SU-DHL-6 (cell line): Measurements from ENCODE around the gene SPDYE1.
"Not testable (repeated sequence)": the region's sequence is repeated elsewhere in the genome, so short reads cannot be mapped to it uniquely, and the experiment has no call there.

Experiments
- H2AFZ ChIP-seq: fragments of 200-600 bp; sonication (generic); 2 replicates; pipeline ENCODE4 v1.6.1; 2014; ENCODE audit warnings: low read depth, mild to moderate bottlenecking, moderate library complexity, mixed read lengths, antibody characterized with exemption, low read length; ENCODE audit not compliant: severe bottlenecking
- H3F3A ChIP-seq: fragments of 200-600 bp; shearing (Covaris generic); 2 replicates; pipeline ENCODE4 v1.6.0; 2016; ENCODE audit warnings: antibody characterized with exemption, mild to moderate bottlenecking; ENCODE audit not compliant: insufficient read depth
- H3K27ac ChIP-seq: fragments of 200-600 bp; sonication (generic); 2 replicates; pipeline ENCODE4 v1.5.1; 2016; ENCODE audit warnings: low read depth, mild to moderate bottlenecking, low read length, moderate library complexity, mixed read lengths
- H3K27me3 ChIP-seq: fragments of 200-600 bp; sonication (generic), shearing (Covaris generic); 2 replicates; pipeline ENCODE4 v1.6.0; 2014; ENCODE audit warnings: mild to moderate bottlenecking, low read length
- H3K36me3 ChIP-seq: fragments of 200-600 bp; sonication (generic); 2 replicates; pipeline ENCODE4 v1.6.1; 2014; ENCODE audit warnings: mild to moderate bottlenecking, low read length, mixed read lengths
- H3K4me2 ChIP-seq: fragments of 300-600, 200-600 bp; shearing (Covaris generic), sonication (generic); 2 replicates; pipeline ENCODE4 v1.6.0; 2014; ENCODE audit warnings: low read length, low read depth, mild to moderate bottlenecking; ENCODE audit not compliant: poor library complexity, severe bottlenecking
- H3K4me3 ChIP-seq: fragments of 200-600 bp; sonication (generic); 2 replicates; pipeline ENCODE4 v1.5.1; 2014; ENCODE audit warnings: antibody characterized with exemption, low read length, mild to moderate bottlenecking, mixed read lengths; ENCODE audit not compliant: insufficient read depth, poor library complexity, severe bottlenecking
- H3K79me2 ChIP-seq: fragments of 200-600 bp; sonication (generic); 2 replicates; pipeline ENCODE4 v1.6.1; 2014; ENCODE audit warnings: mild to moderate bottlenecking, low read length, moderate library complexity; ENCODE audit not compliant: insufficient read depth
- H3K9ac ChIP-seq: fragments of 200-600 bp; sonication (generic); 2 replicates; pipeline ENCODE4 v1.7.0; 2014; ENCODE audit warnings: mild to moderate bottlenecking, low read length
- H3K9me2 ChIP-seq: fragments of 200-600 bp; sonication (generic); replicated peaks from 2 replicates; pipeline ENCODE4 v1.6.1; 2014; ENCODE audit warnings: low read length; ENCODE audit not compliant: insufficient read depth
- H3K9me3 ChIP-seq: fragments of 200-600 bp; sonication (generic); 2 replicates; pipeline ENCODE4 v1.6.1; 2014; ENCODE audit warnings: low read length, mixed read lengths; ENCODE audit not compliant: insufficient read depth
- H4K20me1 ChIP-seq: fragments of 200-600 bp; sonication (generic); 2 replicates; pipeline ENCODE4 v1.6.1; 2014; ENCODE audit warnings: low read depth, mild to moderate bottlenecking, antibody characterized with exemption, low read length, moderate library complexity, mixed read lengths
- EZH2phosphoT487 ChIP-seq: fragments of 200-600 bp; sonication (generic), shearing (Covaris generic); conservative IDR thresholded peaks from 2 replicates; pipeline ENCODE4 v1.6.1; 2018; ENCODE audit warnings: mild to moderate bottlenecking, antibody characterized with exemption, low read length, moderate library complexity, mixed read lengths
- TF ChIP-seq, protein P1 (sequence below): fragments of 200-600 bp; sonication (generic); IDR thresholded peaks from one replicate; pipeline ENCODE4 v1.5.1; 2017; ENCODE audit warnings: antibody characterized with exemption, mild to moderate bottlenecking, low read length, moderate library complexity; ENCODE audit not compliant: insufficient read depth, poor library complexity, severe bottlenecking

The SPDYE1 gene

DNA sequence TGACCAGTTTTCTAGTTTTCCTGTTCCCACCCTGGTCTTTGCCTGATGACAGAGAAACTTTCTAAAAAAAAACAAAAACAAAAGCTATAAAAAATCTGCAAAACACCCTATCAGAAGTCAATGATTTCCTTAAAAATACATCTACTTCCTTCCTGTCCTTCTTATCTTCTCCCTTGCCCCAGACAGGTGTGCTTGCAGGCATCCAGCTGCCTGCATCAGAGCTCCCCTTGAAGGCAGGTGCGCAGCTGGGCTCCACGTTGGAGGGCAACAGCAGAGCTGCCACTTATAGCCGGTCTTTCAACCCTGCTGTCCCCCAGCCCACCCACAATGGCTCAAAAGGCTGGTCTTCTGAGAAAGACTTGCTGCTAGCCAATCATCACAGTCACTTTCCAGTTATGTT, 41.7 kb upstream of the SPDYE1 start:
- no peaks in the 10 kb centered on the region for H3K27me3 ChIP-seq
- TF ChIP-seq EZH2phosphoT487: no peak
- TF ChIP-seq, protein P1, sequence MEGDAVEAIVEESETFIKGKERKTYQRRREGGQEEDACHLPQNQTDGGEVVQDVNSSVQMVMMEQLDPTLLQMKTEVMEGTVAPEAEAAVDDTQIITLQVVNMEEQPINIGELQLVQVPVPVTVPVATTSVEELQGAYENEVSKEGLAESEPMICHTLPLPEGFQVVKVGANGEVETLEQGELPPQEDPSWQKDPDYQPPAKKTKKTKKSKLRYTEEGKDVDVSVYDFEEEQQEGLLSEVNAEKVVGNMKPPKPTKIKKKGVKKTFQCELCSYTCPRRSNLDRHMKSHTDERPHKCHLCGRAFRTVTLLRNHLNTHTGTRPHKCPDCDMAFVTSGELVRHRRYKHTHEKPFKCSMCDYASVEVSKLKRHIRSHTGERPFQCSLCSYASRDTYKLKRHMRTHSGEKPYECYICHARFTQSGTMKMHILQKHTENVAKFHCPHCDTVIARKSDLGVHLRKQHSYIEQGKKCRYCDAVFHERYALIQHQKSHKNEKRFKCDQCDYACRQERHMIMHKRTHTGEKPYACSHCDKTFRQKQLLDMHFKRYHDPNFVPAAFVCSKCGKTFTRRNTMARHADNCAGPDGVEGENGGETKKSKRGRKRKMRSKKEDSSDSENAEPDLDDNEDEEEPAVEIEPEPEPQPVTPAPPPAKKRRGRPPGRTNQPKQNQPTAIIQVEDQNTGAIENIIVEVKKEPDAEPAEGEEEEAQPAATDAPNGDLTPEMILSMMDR: no peak
- H3K9me3 ChIP-seq: no peaks in the 10 kb centered on the region
- H4K20me1 ChIP-seq: no peaks in the 10 kb centered on the region
- no peaks in the 10 kb centered on the region for H3K79me2 ChIP-seq
- no peaks in the 10 kb centered on the region for H3K9me2 ChIP-seq
- H3F3A ChIP-seq: no peaks in the 10 kb centered on the region
- H3K4me2 ChIP-seq: no peak overlapping the region
- no peak overlapping the region for H3K9ac ChIP-seq
- H3K4me3 ChIP-seq: no peak overlapping the region
- H3K27ac ChIP-seq: no peak overlapping the region
- H2AFZ ChIP-seq: no peak overlapping the region
- no peaks in the 10 kb centered on the region for H3K36me3 ChIP-seq

DNA sequence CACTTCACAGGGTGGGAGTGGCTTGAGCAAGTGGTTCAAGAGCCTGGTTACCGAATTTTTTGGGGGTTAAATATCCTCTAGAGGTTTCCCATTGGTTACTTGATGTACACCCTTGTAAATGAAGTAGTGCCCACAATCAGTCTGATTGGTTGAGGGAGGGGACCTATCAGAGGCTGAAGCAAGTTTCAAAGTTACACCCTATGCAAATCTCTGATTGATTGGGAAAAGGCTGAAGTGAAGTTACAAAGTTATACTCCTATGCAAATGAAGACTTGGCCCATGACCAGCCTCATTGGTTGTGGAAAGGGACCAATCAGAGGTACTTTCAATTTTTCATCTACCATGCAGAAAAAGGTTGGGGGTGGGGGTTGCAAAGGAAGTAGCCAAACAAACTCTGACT, 36.8 kb upstream of the SPDYE1 start:
- Histone ChIP-seq H3K9me3 (no peaks in the 10 kb centered on the region), H3F3A (no peaks in the 10 kb centered on the region), H3K36me3 (no peaks in the 10 kb centered on the region), H3K4me3 (no peak overlapping the region), H4K20me1 (no peaks in the 10 kb centered on the region), H3K4me2 (no peak overlapping the region), H2AFZ (no peak overlapping the region), H3K27ac (no peak overlapping the region), H3K9me2 (no peaks in the 10 kb centered on the region), H3K9ac (no peak overlapping the region), H3K79me2 (no peaks in the 10 kb centered on the region), H3K27me3 (no peaks in the 10 kb centered on the region)
- TF ChIP-seq EZH2phosphoT487: no peak
- TF ChIP-seq, protein P1: no peak

DNA sequence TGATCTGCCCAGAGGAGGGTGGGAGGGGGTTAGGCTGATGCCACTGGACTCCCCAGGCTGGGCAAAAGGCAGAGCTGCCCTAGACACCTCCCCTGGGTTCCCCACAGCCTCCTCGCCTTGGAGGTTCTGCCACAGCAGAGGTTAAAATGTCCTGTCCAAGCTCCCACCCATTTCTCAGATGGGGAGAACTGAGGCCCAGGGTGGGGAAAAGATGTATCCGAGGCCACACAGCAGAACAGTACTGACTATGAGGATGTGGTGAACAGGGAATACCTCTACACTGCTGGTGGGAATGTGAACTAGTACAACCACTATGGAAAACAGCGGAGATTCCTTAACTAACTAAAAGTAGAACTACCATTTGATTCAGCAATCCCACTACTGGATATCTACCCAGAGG, 31.3 kb upstream of the SPDYE1 start:
- not testable (repeated sequence) for H3K4me2 ChIP-seq, H3K9ac ChIP-seq, H4K20me1 ChIP-seq, H3K9me2 ChIP-seq, H3K9me3 ChIP-seq, H3K4me3 ChIP-seq, H2AFZ ChIP-seq, H3K27me3 ChIP-seq, H3K79me2 ChIP-seq, H3F3A ChIP-seq, H3K36me3 ChIP-seq, H3K27ac ChIP-seq

DNA sequence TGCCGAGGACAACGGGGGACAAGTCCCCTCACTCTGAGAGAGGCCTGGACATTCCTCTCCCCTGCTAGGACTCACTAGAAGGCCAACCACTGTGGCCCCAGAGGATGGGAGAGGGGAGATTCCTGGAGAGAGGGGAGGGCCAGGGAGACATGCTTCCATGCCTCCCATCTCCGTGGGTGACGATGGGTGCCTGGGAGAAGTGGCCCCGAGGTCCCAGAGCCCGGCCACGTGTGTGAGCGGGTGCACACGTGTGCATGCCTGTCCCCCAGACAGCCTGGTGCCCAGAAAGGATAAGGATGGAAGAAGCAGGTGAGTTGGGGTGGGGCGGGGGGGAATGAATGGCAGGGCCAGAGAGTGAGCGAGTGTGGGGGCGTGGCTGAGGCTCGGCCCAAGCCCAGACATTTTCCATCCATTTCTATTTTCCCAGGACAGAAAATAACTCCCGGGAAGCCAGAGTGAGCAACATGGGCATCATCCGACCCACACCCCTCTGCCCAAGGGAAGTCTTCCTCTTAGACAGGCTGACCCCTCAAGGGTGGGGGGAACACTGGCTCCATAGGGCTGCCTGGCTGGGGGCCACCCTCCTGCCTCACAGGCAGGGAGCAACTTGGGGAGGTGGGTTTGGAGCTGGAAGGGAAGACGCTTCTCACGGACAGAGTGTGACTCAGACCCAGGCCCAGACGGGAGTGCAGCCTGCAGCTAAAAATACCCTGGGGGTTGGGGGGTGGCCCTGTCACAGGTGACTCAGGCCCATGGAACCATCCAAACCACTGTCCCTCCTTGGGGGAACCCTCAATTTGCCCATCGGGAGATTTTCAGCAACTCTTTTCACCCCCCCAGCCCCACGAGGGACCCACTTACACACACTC, 29.3 kb upstream of the SPDYE1 start:
- not testable (repeated sequence) for H3K9me2 ChIP-seq, H3K4me3 ChIP-seq, H3F3A ChIP-seq, H3K36me3 ChIP-seq, H2AFZ ChIP-seq, H3K79me2 ChIP-seq, H3K9me3 ChIP-seq, H3K9ac ChIP-seq, H3K4me2 ChIP-seq, H4K20me1 ChIP-seq, H3K27me3 ChIP-seq, H3K27ac ChIP-seq

DNA sequence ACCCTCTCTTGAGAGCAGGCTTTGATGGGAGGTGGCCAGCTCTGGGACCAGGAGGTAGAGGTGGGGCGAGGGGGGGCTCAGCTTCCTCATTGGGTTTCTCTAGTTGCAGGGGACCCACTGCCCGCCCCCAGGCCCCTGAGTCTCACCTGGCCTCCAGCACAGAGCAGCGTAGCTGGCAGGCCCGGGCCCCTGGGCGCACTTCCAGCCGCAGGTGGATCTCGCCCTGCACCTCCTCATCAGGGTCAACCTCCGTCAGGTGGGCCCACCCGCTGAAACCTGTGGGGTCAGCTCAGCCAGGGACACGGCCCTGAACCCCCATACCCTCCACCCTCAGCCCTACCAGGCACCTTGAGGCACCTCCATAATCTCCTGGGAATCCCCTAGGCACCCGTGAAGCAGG, 28.1 kb upstream of the SPDYE1 start:
- H2AFZ ChIP-seq, H3K79me2 ChIP-seq, H3K36me3 ChIP-seq, H3K9me2 ChIP-seq, H3K9ac ChIP-seq, H3K27ac ChIP-seq, H4K20me1 ChIP-seq, H3F3A ChIP-seq, H3K4me2 ChIP-seq, H3K27me3 ChIP-seq, H3K4me3 ChIP-seq, H3K9me3 ChIP-seq: not testable (repeated sequence)

DNA sequence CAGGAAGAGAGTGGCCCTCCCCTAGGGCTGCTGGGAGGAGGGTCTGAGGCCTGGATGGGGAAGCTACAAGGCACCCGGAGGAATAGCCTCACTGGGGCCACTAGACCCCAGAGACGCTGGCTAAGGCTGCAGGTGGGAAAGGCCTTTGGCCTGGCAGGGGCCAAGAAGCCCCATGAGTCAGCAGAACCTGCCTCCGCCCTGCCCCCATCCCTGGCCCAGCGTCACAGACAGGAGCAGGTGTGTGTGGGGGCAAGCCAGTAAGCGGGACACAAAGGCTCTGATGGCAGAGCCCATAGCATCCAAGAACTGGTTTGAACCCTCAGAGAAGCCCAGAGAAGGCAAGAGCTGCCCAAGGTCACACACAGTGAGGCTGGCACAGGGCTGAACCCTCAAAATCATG, 27.0 kb upstream of the SPDYE1 start:
- not testable (repeated sequence) for H3K4me2 ChIP-seq, H4K20me1 ChIP-seq, H3K36me3 ChIP-seq, H2AFZ ChIP-seq, H3F3A ChIP-seq, H3K4me3 ChIP-seq, H3K27me3 ChIP-seq, H3K9ac ChIP-seq, H3K79me2 ChIP-seq, H3K9me3 ChIP-seq, H3K27ac ChIP-seq, H3K9me2 ChIP-seq
